Measurements from ENCODE around the gene RGMA.
"Not testable (repeated sequence)": the region's sequence is repeated elsewhere in the genome, so short reads cannot be mapped to it uniquely, and the experiment has no call there.

The RGMA gene

GRCh38 chr15:93043621-93044300, 45.2 kb downstream of the RGMA start:
- FAIRE-seq (no peak), DNase-seq (ENCODE audit: insufficient read length, low spot score) (no peak)
- no peak for TF ChIP-seq CTCF (IDR thresholded peaks at IDR 0.05; ENCODE audit: insufficient read depth, missing control alignments)

GRCh38 chr15:93042691-93043378, 46.2 kb downstream of the RGMA start:
- FAIRE-seq (no peak), DNase-seq (ENCODE audit: insufficient read length, low spot score) (no peak)
- TF ChIP-seq CTCF (IDR thresholded peaks at IDR 0.05; ENCODE audit: insufficient read depth, missing control alignments): no peak

- FAIRE-seq (no peak), DNase-seq (ENCODE audit: insufficient read length, low spot score) (no peak)
- TF ChIP-seq CTCF (IDR thresholded peaks at IDR 0.05; ENCODE audit: insufficient read depth, missing control alignments): no peak
Observed at GRCh38 chr15:93042211-93042610, 46.8 kb downstream of the RGMA start.

- DNase-seq (ENCODE audit: insufficient read length, low spot score) (peak; percentile 7), FAIRE-seq (no peak)
- TF ChIP-seq CTCF (IDR thresholded peaks at IDR 0.05; ENCODE audit: insufficient read depth, missing control alignments): no peak
Observed at GRCh38 chr15:93041159-93041547, 47.9 kb downstream of the RGMA start.

GRCh38 chr15:93040288-93041158, 48.5 kb downstream of the RGMA start:
- DNase-seq (ENCODE audit: insufficient read length, low spot score) (peak; percentile 13), FAIRE-seq (no peak)
- no peak for TF ChIP-seq CTCF (IDR thresholded peaks at IDR 0.05; ENCODE audit: insufficient read depth, missing control alignments)

- not testable (repeated sequence) for DNase-seq (ENCODE audit: insufficient read length, low spot score); FAIRE-seq
Observed at GRCh38 chr15:93039562-93040287, 49.3 kb downstream of the RGMA start.
